Measurements from ENCODE around the gene FUZ. TPM values are rescaled to one million over a fixed set of nuclear protein-coding genes. Genes with fewer than 3 reads are reported as not detected.

The FUZ gene
- polyA plus RNA-seq, 1 donor from 2014 or later = 35.4 TPM

- H3K36me3 ChIP-seq (ENCODE audit: insufficient read depth, low read length) = no peaks in the 10 kb centered on the region
- H4K20me1 ChIP-seq (ENCODE audit: insufficient read depth) = peaks cover 43% of the 10 kb centered on the region
These were observed 43.5 kb upstream of the FUZ start for GRCh38 chr19:49856574-49857021.

More at GRCh38 chr19:49856574-49857021, 43.5 kb upstream of the FUZ start:
- Histone ChIP-seq H2AFZ (ENCODE audit: low read depth, low read length) (no peak overlapping the region), H3K4me3 (ENCODE audit: low read length) (no peak overlapping the region), H3K9ac (ENCODE audit: low read length) (no peak overlapping the region), H3K9me3 (ENCODE audit: low read length) (no peaks in the 10 kb centered on the region), H3K79me2 (replicated peaks; ENCODE audit: insufficient read depth, low read length) (peaks cover 35% of the 10 kb centered on the region), H3K9me2 (ENCODE audit: insufficient read depth, low read length) (no peaks in the 10 kb centered on the region), H3K27ac (ENCODE audit: low read length) (no peak overlapping the region), H3K27me3 (ENCODE audit: insufficient read depth, low read depth, low read length) (no peaks in the 10 kb centered on the region), H3F3A (ENCODE audit: insufficient read depth, low read length, poor library complexity, severe bottlenecking) (no peaks in the 10 kb centered on the region), H3K4me2 (ENCODE audit: low read length) (no peak overlapping the region)
- TF ChIP-seq RAD21 (conservative IDR thresholded peaks at IDR 0.05) = no peak
- TF ChIP-seq TAF1 (IDR thresholded peaks at IDR 0.05; ENCODE audit: low read depth) = no peak
- TF ChIP-seq POLR2AphosphoS5 (IDR thresholded peaks at IDR 0.05) = no peak
- no peak for TF ChIP-seq REST (IDR thresholded peaks at IDR 0.05; ENCODE audit: borderline replicate concordance)
- TF ChIP-seq MXI1 (conservative IDR thresholded peaks at IDR 0.05; ENCODE audit: poor library complexity, severe bottlenecking) = no peak
- TF ChIP-seq CTCF (IDR thresholded peaks at IDR 0.05; ENCODE audit: poor library complexity, severe bottlenecking) = no peak
- no peak for TF ChIP-seq EZH2 (IDR thresholded peaks at IDR 0.05; ENCODE audit: borderline replicate concordance, insufficient read depth, low read length, poor library complexity, severe bottlenecking)
- TF ChIP-seq EP300 (conservative IDR thresholded peaks at IDR 0.05; ENCODE audit: poor library complexity, severe bottlenecking) = no peak
- TF ChIP-seq SMC3 (conservative IDR thresholded peaks at IDR 0.05; ENCODE audit: poor library complexity) = no peak

All from neural cell (in vitro differentiated cells).